Measurements from ENCODE around the gene LTB4R.

The LTB4R gene

GRCh38 chr14:24280797-24281460 lies 30.4 kb upstream of the LTB4R start:
- no peak for DNase-seq (ENCODE audit: low spot score)
- TF ChIP-seq CTCF (IDR thresholded peaks at IDR 0.05; ENCODE audit: extremely low read depth, missing control alignments): no peak

- no peak for DNase-seq (ENCODE audit: low spot score)
- TF ChIP-seq CTCF (IDR thresholded peaks at IDR 0.05; ENCODE audit: extremely low read depth, missing control alignments): no peak
Measured at GRCh38 chr14:24281636-24282035, 29.7 kb upstream of the LTB4R start.

GRCh38 chr14:24282736-24283135 lies 28.6 kb upstream of the LTB4R start:
- no peak for DNase-seq (ENCODE audit: low spot score)
- no peak for TF ChIP-seq CTCF (IDR thresholded peaks at IDR 0.05; ENCODE audit: extremely low read depth, missing control alignments)

GRCh38 chr14:24283796-24284460 lies 27.4 kb upstream of the LTB4R start:
- no peak for DNase-seq (ENCODE audit: low spot score)
- no peak for TF ChIP-seq CTCF (IDR thresholded peaks at IDR 0.05; ENCODE audit: extremely low read depth, missing control alignments)

- no peak for DNase-seq (ENCODE audit: low spot score)
- TF ChIP-seq CTCF (IDR thresholded peaks at IDR 0.05; ENCODE audit: extremely low read depth, missing control alignments): no peak
Measured at GRCh38 chr14:24284501-24285035, 26.7 kb upstream of the LTB4R start.

- no peak for TF ChIP-seq CTCF (IDR thresholded peaks at IDR 0.05; ENCODE audit: extremely low read depth, missing control alignments)
- no peak for DNase-seq (ENCODE audit: low spot score)
Measured at GRCh38 chr14:24285351-24285750, 26.0 kb upstream of the LTB4R start.

GRCh38 chr14:24286996-24287395 lies 24.3 kb upstream of the LTB4R start:
- no peak for DNase-seq (ENCODE audit: low spot score)
- no peak for TF ChIP-seq CTCF (IDR thresholded peaks at IDR 0.05; ENCODE audit: extremely low read depth, missing control alignments)
